Activated T-cell treated with anti-CD3 and anti-CD28 coated beads for 4 hours (primary cell): Measurements from ENCODE around the gene YY2.
"Not testable (repeated sequence)": the region's sequence is repeated elsewhere in the genome, so short reads cannot be mapped to it uniquely, and the experiment has no call there.

Experiments
- DNase-seq: peaks from one replicate; pipeline ENCODE4 v3.0.0-alpha.2; 2020

YY2 gene

DNA sequence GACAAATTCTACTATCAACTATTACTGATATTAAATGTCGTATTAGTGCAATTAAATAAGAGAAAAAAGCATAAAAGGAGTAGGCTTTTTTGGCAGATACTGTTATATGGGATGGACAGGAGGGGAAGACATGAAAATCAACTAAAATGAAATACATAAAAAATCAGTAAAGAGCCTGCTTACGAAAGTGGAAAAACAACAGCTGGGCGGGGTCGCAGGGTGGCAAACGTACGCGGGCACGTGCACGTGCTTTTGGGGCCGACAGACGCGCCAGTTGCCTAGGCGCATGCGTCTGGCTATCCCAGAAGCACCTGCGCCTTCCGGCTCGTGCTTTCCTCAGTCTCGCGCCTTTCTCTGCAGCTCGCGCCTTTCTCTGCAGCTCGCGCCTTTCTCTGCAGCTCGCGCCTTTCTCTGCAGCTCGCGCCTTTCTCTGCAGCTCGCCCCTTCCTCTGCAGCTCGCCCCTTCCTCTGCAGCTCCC, at the start of gene YY2:
Gene YY2, plus strand, starts transcription at position 51 of the 479 bp plus-strand sequence. CDS start 498 bp downstream, outside the sequence.
- no peak for DNase-seq

GRCh38 chrX:21806691-21807090, 49.1 kb upstream of the YY2 start:
- no peak for DNase-seq

- no peak for DNase-seq
Observed at GRCh38 chrX:21811832-21812231, 44.0 kb upstream of the YY2 start.

GRCh38 chrX:21812628-21813027, 43.2 kb upstream of the YY2 start:
- DNase-seq: no peak

DNA sequence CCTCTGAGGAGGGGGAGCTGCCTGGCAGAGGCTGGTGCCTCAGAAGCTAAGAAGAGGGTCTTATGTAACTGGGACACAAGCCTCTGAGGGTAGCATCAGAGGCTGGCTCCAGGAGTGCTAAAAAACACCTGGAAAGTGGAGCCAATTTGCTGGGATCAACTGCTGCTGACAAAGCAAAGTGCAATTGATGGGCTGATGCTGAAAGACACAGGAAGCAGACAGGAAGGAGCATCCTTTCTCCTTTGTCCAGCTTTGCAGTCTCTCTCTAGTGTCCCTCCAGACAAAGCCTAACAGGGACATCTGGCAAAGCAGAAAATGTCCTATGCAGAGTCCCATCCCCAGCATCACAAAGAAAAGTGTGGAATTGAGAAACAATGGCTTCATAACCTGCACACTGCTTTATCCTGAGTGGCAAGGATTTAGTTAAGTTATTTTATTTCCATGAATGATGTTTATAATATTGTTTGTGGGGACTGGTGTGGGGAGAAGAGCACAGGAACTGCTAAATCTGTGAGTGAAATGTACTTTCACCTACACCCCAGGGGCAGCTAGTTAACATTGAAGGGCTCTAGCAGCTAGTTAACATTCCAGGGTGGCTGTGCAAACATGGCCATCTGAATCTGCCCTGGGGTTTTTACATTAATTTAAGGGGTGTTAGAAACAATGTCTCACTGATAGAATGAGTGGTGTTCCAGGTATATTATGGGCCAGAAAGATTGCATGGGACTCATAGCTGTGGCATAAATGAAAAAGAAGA, 42.0 kb upstream of the YY2 start:
- DNase-seq: no peak

DNA sequence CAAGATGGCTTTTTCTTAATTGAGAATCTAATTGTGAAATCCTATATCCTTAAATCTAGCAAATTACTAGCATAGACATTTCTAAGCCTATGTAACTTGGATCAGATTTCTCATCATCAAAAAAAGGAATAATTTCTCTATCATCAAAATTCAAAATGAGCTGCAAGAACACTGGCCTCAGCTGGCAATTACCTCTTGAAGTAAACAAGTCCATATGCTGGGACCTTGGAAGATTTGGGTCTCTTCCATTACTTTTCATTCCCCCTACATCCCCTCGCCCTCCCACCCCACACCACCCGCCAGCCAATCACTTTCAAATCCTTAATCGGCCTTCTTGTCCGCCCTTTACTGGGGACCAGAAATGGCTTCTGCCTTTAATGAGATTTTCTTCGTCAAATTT, 39.7 kb upstream of the YY2 start:
- DNase-seq: no peak

DNA sequence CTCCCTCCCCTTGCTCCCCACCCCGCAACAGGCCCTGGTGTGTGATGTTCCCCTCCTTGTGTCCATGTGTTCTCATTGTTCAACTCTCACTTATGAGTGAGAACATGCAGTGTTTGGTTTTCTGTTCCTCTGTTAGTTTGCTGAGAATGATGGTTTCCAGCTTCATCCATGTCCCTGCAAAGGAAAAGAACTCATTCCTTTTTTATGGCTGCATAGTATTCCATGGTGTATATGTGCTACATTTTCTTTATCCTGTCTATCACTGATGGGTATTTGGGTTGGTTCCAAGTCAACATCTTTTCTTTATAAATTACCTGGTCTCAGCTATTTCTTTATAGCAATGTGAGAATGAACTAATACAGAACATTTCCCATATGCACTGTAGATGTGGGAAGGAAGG, 35.6 kb upstream of the YY2 start:
- DNase-seq: not testable (repeated sequence)

DNA sequence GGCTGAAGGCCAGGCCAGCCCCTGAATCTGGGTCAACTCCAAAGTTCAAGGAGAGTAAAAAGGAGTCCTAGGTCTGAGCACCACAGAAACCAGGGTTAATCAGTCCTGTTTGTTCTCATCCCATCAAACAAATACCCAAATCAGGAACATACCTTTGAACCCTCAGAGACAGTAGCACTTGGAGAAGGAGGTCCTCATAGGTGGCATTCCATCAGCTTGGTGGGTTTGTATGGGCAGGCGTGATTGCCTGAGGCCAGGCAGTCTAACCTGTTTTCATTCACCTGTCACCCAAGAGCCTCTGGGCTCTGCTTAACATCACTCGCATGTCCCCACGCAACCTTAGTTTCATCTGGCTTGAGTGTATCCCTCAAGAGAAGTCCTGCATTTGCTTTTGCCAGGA, 33.9 kb upstream of the YY2 start:
- DNase-seq: no peak

DNA sequence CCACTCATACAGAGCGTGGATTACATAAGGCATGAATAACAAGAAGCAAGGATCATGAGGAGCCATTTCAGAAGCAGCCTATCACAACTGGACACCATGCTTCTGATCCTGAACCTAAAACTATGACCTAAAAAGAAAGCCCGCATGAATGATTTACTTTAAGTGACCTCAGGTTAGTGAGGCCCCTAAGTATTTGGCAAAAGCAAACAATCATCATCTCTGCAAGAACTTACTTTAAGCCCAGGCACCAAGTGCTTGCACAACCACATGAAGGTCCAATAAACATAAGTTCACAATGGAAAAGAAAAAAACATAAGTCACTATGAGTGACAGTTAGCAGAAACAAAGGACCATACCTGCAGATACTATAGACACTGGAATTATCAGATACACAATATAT, 24.3 kb upstream of the YY2 start:
- no peak for DNase-seq

GRCh38 chrX:21837056-21837455, 18.7 kb upstream of the YY2 start:
- DNase-seq: no peak

- no peak for DNase-seq
Observed at GRCh38 chrX:21838937-21839333, 16.9 kb upstream of the YY2 start.

- peak; percentile 70 for DNase-seq
Observed at GRCh38 chrX:21839334-21840192, 16.2 kb upstream of the YY2 start, which contains the start of gene MBTPS2. MBTPS2 (plus strand) TSS chrX:21839617; CDS start chrX:21839735, 118 bp downstream.

DNA sequence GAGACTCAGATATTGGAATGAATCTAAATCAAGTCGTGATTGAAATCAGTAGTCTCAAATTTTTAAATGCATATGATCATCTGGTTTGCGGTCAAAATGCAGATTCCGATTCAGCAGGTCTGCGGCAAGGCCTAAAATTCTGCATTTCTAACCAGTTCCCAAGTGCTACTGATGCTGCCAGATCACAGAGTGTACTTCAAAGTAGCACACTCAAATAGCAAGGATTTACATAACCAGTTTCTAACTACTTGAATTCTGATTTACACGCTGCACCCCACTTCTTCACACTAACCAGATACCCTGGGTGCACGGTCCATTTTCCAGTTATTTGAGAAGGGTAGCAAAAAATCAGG, 15.6 kb upstream of the YY2 start:
- no peak for DNase-seq

DNA sequence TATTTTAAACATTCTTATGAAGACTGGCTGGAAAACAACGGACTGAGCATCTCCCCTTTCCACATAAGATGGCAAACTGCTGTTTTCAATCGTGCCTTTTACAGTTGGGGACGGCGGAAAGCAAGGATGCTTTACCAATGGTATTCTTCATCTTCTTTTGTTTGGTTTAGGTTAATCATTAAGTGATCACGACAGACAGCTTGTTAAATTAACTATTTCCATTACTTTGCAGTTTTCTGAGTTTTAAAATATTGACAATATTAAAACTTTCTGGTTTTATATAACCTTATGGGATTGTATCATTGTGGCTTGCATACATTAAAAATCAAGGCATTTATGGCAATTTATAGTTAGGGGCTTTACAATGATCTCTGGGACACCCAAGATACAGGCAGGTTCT, 12.6 kb upstream of the YY2 start:
- no peak for DNase-seq

GRCh38 chrX:21845096-21845495, 10.7 kb upstream of the YY2 start:
- DNase-seq: no peak

DNA sequence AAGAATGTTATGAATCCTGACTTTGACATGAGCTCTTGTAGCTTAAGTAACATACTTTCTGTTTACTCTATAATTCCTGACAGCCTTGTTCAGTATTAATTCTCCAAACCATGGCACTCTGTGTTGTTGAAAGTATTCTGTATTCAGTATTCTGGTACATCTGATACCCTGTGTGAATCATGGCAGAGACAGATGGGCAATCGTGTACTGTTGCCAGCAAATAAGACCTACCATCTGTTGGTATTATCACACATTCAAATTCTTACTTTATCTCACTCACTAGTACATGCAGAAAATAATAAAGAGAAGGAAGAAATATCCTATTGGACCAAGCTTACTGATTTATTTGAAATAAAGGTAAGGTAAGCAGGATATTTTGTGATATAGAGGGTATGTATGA, 8.4 kb upstream of the YY2 start:
- DNase-seq: no peak

DNA sequence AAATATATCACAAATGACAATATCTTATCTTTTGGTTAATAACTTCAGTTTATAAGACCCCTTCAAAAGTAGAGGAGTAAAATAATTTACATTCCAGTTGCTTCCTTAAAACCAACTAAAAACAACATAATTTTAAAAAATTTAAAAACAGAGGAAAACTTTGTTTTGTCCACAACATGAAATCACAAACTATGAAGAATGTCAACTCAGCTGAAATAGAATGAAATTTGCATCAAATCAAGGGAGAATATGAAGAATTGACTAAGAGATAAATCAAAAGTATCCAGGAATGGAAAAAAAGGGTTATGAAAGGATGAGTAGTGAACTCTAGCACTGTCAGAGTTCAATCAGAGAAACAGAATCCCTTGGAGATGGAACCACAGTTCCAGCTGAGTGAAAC, 2.2 kb upstream of the YY2 start:
- no peak for DNase-seq

DNA sequence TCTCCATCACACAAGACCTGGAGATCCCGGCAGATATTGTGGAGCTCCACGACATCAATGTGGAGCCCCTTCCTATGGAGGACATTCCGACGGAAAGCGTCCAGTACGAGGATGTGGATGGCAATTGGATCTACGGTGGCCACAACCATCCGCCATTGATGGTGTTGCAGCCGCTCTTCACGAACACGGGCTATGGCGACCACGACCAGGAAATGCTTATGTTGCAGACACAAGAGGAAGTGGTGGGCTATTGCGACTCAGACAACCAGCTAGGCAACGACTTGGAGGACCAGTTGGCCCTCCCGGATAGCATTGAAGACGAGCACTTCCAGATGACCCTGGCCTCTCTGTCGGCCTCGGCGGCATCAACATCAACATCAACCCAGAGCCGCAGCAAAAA, 717 bp downstream of the YY2 start:
- DNase-seq: no peak

DNA sequence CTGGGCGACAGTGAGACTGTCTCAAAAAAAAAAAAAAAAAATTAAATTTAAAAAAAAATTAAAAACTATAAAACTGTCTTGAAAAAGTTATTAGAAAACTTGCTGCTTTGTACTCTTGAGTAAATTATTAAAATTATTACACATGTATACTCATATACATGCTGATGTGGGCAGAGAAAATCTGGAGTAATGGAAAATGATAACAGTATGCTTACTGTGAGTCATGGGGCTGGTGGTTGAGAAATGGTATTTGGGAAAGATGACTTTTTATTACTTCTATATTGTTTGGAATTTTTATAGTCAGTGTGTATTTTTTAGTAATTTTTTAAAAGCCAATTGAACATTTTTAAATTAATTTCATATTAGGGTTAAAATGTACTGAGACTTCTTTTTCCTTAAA, 7.5 kb downstream of the YY2 start:
- DNase-seq: no peak

GRCh38 chrX:21865436-21865835, 9.6 kb downstream of the YY2 start:
- DNase-seq: no peak

DNA sequence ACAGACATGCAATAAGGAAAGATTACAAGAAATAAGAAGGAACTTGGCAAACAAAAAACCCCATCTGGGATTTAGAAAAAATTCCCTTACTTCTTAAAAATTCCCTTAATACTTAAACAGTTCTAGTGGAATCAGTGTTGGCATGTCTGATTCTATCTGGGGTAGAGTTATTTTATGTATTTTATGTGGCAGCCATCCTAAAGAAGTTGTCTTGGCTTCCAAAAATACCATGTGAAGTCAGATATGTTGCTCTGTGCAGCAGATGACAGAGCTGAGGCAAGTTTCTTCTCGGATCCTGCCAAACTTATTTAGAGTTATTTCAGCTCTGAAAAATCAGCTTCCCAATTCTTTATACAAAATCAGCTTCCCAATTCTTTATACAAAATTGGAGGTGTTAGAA, 14.7 kb downstream of the YY2 start:
- DNase-seq: no peak

DNA sequence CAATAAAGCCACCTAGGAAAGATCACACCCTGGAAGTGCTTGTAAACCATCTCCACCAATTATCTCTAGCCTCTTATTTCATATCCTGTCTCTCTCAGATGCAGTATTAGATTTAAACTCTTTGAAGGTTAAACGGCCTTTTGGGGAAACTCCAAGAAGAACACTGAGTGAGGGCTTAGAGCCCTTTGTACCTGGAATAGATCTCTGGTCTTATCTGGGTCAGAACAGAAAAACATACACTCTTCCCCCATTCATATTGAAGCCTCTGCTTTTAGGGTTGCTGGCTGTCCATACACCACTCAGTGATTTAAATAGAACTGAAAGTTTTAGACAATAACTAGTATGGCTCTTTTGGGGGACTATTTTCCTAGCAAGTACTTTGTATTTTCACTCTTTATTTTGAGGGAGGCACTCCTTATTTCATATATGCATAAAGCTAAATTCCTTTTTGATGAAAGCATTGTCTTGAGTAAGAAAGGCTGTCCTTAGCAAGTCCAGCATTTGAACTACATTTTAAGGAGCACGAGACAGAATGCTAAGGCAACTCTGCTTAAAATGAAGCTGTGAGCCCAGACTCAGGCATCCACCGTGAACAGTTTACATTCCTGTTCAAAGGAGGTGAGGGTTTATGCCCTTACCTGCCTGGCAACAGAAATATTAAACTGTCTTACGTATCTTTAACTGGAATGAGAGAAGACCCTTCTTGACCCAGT, 17.4 kb downstream of the YY2 start:
- no peak for DNase-seq

DNA sequence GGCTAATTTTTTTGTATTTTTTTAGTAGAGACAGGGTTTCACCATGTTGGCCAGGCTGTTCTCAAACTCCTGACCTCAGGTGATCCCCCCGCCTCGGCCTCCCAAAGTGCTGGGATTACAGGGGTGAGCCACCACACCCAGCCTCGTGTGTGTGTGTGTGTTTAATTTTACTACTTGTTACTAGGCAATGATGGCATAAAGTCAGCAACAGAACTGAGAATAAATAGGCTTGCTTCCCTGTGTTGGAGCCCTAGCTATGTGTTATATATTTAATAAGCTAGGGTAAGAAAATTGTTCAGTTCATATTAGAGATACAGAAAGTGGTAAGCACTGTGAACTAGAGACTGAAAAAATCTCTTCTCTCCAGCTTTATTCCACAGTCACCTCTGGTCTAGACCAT, 18.4 kb downstream of the YY2 start:
- DNase-seq: not testable (repeated sequence)

DNA sequence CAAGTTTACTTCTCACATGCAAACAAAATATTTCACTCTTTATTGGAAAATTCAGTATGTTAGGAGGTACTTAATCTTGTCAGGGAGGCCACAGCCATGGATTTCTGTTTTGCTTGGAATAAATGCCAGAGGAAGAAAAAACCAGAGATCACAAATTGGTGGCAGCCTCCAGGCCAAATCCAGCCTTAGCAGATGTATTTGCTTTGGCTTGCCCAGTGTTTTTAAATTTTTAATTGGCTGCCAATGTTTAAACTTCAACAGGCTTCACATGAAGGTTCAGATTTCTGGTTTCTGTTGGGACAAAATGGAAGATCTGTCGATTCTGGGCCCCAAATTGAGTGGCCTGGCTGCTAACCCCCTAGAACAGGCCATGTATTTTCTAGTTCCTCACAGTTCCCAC, 19.2 kb downstream of the YY2 start:
- no peak for DNase-seq
